Upper lobe of left lung (tissue), 4 donors: Measurements from ENCODE around the gene ATG7.

Source experiments
- CTCF ChIP-seq, 6 experiments: fragments of 450-650 bp in 4 of 6; fragments of 200-600 bp in 2 of 6; sonication (generic) in 2 of 6; IDR thresholded peaks; one replicate each; pipeline ENCODE4 v1.5.1; 2016 to 2019; ENCODE audit warnings: antibody characterized with exemption in 6 of 6
- EP300 ChIP-seq, 4 donors: sonication (generic); formaldehyde crosslinking; IDR thresholded peaks; one replicate each; pipeline ENCODE4 v1.5.1; 2017; ENCODE audit warnings: antibody characterized with exemption in 4 of 4, control low read depth in 2 of 4
- POLR2A ChIP-seq, 4 donors: fragments of 450-650 bp; IDR thresholded peaks; one replicate each; pipeline ENCODE4 v1.5.1; 2016 to 2017; ENCODE audit warnings: antibody characterized with exemption in 4 of 4, mild to moderate bottlenecking in 2 of 4
- POLR2AphosphoS5 ChIP-seq, 2 donors: sonication (generic); formaldehyde crosslinking; IDR thresholded peaks; one replicate each; pipeline ENCODE4 v1.5.1; 2017; ENCODE audit warnings: antibody characterized with exemption in 2 of 2

GRCh38 chr3:11251807-11252176 lies 20.4 kb upstream of the ATG7 start:
- TF ChIP-seq CTCF (IDR thresholded peaks at IDR 0.05) (no peak), EP300 (IDR thresholded peaks at IDR 0.05) (no peak), POLR2A (IDR thresholded peaks at IDR 0.05) (no peak), POLR2AphosphoS5 (IDR thresholded peaks at IDR 0.05) (no peak)
